Endothelial cell of umbilical vein (primary cell): Measurements from ENCODE around the gene ARID5A. TPM values are rescaled to one million over a fixed set of nuclear protein-coding genes. Genes with fewer than 3 reads are reported as not detected.

Experiments
- BruUV-seq: library from RNA; stranded (reverse); fragments of 400-500 nt; replicated peaks from 2 replicates; lab custom pipeline; 2021; lab: Mats Ljungman, UMichigan
- CTCF ChIA-PET: fragments of 300-600, 350-600 bp; sonication (Branson Sonifier 250); formaldehyde crosslinking; loops from one replicate; lab custom pipeline; 2021; ENCODE audit warnings: antibody characterized with exemption, inconsistent platforms; lab: Charles Lee
- POLR2A ChIA-PET: fragments of 300-600, 350-600 bp; sonication (Branson Sonifier 250); formaldehyde crosslinking; loops from one replicate; lab custom pipeline; 2021; ENCODE audit warnings: antibody characterized with exemption, inconsistent platforms; lab: Charles Lee
- DNase-seq: peaks from one replicate; pipeline ENCODE4 v3.0.0-alpha.2; 2011; ENCODE audit warnings: low read depth, low spot score
- FAIRE-seq: peaks from 2 replicates; lab custom pipeline; 2011; peaks lifted over from hg19 to GRCh38; lab: Jason Lieb, UNC
- H2AFZ ChIP-seq: 2 replicates; pipeline ENCODE4 v1.6.0; 2012; ENCODE audit warnings: low read depth, low read length, control low read depth, inconsistent platforms
- H3K27ac ChIP-seq: 2 replicates; pipeline ENCODE4 v1.5.1; 2011; ENCODE audit warnings: low read depth, mild to moderate bottlenecking, control low read depth, low read length, moderate library complexity; ENCODE audit not compliant: insufficient read depth
- H3K27me3 ChIP-seq, 2 experiments: 2 replicates each; pipeline versions ENCODE4 v1.6.0 to v1.6.1; 2011; ENCODE audit warnings: low read length in 2 of 2, mixed read lengths in 1 of 2; ENCODE audit not compliant: control insufficient read depth in 2 of 2, insufficient read depth in 2 of 2
- H3K36me3 ChIP-seq, 2 experiments: 2 replicates in 1 of 2; 3 replicates in 1 of 2; pipeline ENCODE4 v1.5.1; 2011; ENCODE audit warnings: low read length in 2 of 2, mild to moderate bottlenecking in 1 of 2, moderate library complexity in 1 of 2; ENCODE audit not compliant: control insufficient read depth in 2 of 2, insufficient read depth in 2 of 2; ENCODE audit errors: extremely low read depth in 1 of 2
- H3K4me1 ChIP-seq: 3 replicates; pipeline ENCODE4 v1.5.1; 2011; ENCODE audit warnings: mild to moderate bottlenecking, low read length; ENCODE audit not compliant: control insufficient read depth, insufficient read depth; ENCODE audit errors: extremely low read depth
- H3K4me2 ChIP-seq: 2 replicates; pipeline ENCODE4 v1.6.1; 2011; ENCODE audit warnings: low read length, control low read depth, mixed read lengths; ENCODE audit not compliant: insufficient read depth
- H3K4me3 ChIP-seq, 3 experiments: fragments of 200-600 bp in 1 of 3; sonication (generic), shearing (Covaris generic) in 1 of 3; replicated peaks in 1 of 3; 2 replicates each; pipeline ENCODE4 v1.5.1; 2011 to 2016; ENCODE audit warnings: control low read depth in 3 of 3, low read length in 3 of 3, mild to moderate bottlenecking in 2 of 3, inconsistent platforms in 1 of 3, low read depth in 1 of 3, moderate library complexity in 1 of 3; ENCODE audit not compliant: insufficient read depth in 1 of 3
- H3K79me2 ChIP-seq: 2 replicates; pipeline ENCODE4 v1.6.0; 2012; ENCODE audit warnings: low read length, inconsistent platforms; ENCODE audit not compliant: control insufficient read depth, insufficient read depth
- H3K9ac ChIP-seq: replicated peaks from 2 replicates; pipeline ENCODE3; 2011; ENCODE audit warnings: low read length, control low read depth; ENCODE audit not compliant: insufficient read depth; ENCODE audit errors: extremely low read depth
- H3K9me1 ChIP-seq: replicated peaks from 3 replicates; pipeline ENCODE4 v1.6.0; 2011; ENCODE audit warnings: mild to moderate bottlenecking, low read length; ENCODE audit not compliant: control insufficient read depth, insufficient read depth; ENCODE audit errors: extremely low read depth
- H3K9me3 ChIP-seq: replicated peaks from 2 replicates; pipeline ENCODE4 v1.5.1; 2012; ENCODE audit warnings: low read length, inconsistent platforms; ENCODE audit not compliant: control insufficient read depth, insufficient read depth
- H4K20me1 ChIP-seq: replicated peaks from 2 replicates; pipeline ENCODE3; 2011; ENCODE audit warnings: mild to moderate bottlenecking, low read length; ENCODE audit not compliant: control insufficient read depth, insufficient read depth; ENCODE audit errors: extremely low read depth
- EZH2 ChIP-seq: IDR thresholded peaks from 2 replicates; pipeline ENCODE4 v1.6.1; 2012; ENCODE audit warnings: borderline replicate concordance, low read depth, mild to moderate bottlenecking, moderate library complexity, low read length, inconsistent platforms; ENCODE audit not compliant: severe bottlenecking
- FOS ChIP-seq: IDR thresholded peaks from 2 replicates; pipeline ENCODE4 v1.6.1; 2011; ENCODE audit warnings: mild to moderate bottlenecking, low read length, moderate library complexity, borderline replicate concordance; ENCODE audit not compliant: insufficient read depth
- GATA2 ChIP-seq: IDR thresholded peaks from 2 replicates; pipeline ENCODE4 v1.7.0; 2011; ENCODE audit warnings: low read depth, mild to moderate bottlenecking, moderate library complexity, mixed read lengths, low read length; ENCODE audit not compliant: insufficient read length, insufficient read depth
- JUN ChIP-seq: IDR thresholded peaks from 2 replicates; pipeline ENCODE4 v1.6.1; 2011; ENCODE audit warnings: borderline replicate concordance, low read depth; ENCODE audit not compliant: insufficient read length, insufficient read depth
- MAX ChIP-seq: IDR thresholded peaks from 2 replicates; pipeline ENCODE4 v1.6.1; 2011; ENCODE audit not compliant: insufficient read depth, insufficient read length
- MYC ChIP-seq: IDR thresholded peaks from one replicate; pipeline ENCODE4 v1.6.1; 2011; ENCODE audit warnings: mild to moderate bottlenecking, low read depth, low read length
- POLR2A ChIP-seq: IDR thresholded peaks from 2 replicates; pipeline ENCODE4 v1.6.1; 2012; ENCODE audit warnings: low read depth, mild to moderate bottlenecking, control low read depth, low read length
- POLR2AphosphoS5 ChIP-seq: IDR thresholded peaks from 2 replicates; pipeline ENCODE4 v1.6.1; 2012; ENCODE audit warnings: low read depth, mild to moderate bottlenecking, control low read depth, low read length, moderate library complexity; ENCODE audit not compliant: insufficient read depth
- dilution Hi-C: fragments of 300-500 bp; cut with MboI; formaldehyde crosslinking; loops from one replicate; pipeline ENCODE4 v1.15.0; 2019; ENCODE audit warnings: low sequenced_read_pairs; ENCODE audit not compliant: extremely low pct_ligation_motif_present
- intact Hi-C: fragments of 100-400 bp; cut with micrococcal nuclease; formaldehyde crosslinking; loops from one replicate; pipeline ENCODE4 v1.10.0; 2022
- polyA plus RNA-seq, 4 experiments: library from polyadenylated mRNA; depleted of rRNA in 3 of 4; stranded (reverse) in 3 of 4; unstranded in 1 of 4; fragments of >200 nt; gene quantifications; 2 replicates each; pipeline versions ENCODE4 v1.2.1 to v1.2.3, GENCODE V29; 2011 to 2012; ENCODE audit warnings: missing spikeins in 1 of 4
- total RNA-seq: library from RNA; stranded (reverse); gene quantifications from 2 replicates; pipeline ENCODE4 v1.2.3, GENCODE V29; 2021
- TF ChIP-seq, protein P1 (sequence below), 2 donors: IDR thresholded peaks; 1 replicate in 1 of 2; 2 replicates in 1 of 2; pipeline ENCODE4 v1.5.1; 2011; ENCODE audit warnings: low read length in 2 of 2, mild to moderate bottlenecking in 2 of 2, moderate library complexity in 2 of 2, control low read depth in 1 of 2, inconsistent platforms in 1 of 2, low read depth in 1 of 2; ENCODE audit not compliant: insufficient read depth in 1 of 2; ENCODE audit errors: extremely low read depth in 1 of 2

Gene ARID5A
- total and polyA plus RNA-seq, 2 donors (not counting 3 experiments of a cell fraction or from before 2014, with no cell fraction given): 18.0 to 24.7 TPM

- Histone ChIP-seq H4K20me1 (no peaks in the 10 kb centered on the region), H3K9ac (no peak overlapping the region), H3K79me2 (no peaks in the 10 kb centered on the region), H3K36me3 (no peaks in the 10 kb centered on the region), H3K4me3 (no peak overlapping the region), H3K9me1 (no peaks in the 10 kb centered on the region), H3K27ac (no peak overlapping the region), H3K4me2 (no peak overlapping the region), H3K9me3 (no peaks in the 10 kb centered on the region), H2AFZ (no peak overlapping the region), H3K27me3 (no peaks in the 10 kb centered on the region), H3K4me1 (no peaks in the 10 kb centered on the region)
- no TSS peak for BruUV-seq
- intact Hi-C loops: no loop called here
- TF ChIP-seq MYC: no peak
- TF ChIP-seq MAX: no peak
- no peak for TF ChIP-seq JUN
- no peak for TF ChIP-seq EZH2
- TF ChIP-seq, protein P1, sequence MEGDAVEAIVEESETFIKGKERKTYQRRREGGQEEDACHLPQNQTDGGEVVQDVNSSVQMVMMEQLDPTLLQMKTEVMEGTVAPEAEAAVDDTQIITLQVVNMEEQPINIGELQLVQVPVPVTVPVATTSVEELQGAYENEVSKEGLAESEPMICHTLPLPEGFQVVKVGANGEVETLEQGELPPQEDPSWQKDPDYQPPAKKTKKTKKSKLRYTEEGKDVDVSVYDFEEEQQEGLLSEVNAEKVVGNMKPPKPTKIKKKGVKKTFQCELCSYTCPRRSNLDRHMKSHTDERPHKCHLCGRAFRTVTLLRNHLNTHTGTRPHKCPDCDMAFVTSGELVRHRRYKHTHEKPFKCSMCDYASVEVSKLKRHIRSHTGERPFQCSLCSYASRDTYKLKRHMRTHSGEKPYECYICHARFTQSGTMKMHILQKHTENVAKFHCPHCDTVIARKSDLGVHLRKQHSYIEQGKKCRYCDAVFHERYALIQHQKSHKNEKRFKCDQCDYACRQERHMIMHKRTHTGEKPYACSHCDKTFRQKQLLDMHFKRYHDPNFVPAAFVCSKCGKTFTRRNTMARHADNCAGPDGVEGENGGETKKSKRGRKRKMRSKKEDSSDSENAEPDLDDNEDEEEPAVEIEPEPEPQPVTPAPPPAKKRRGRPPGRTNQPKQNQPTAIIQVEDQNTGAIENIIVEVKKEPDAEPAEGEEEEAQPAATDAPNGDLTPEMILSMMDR (IDR thresholded peaks at IDR 0.05; ENCODE audit: extremely low read depth in 1 of 2, insufficient read depth in 1 of 2, low read depth in 1 of 2, low read length in 2 of 2): no peak
- TF ChIP-seq POLR2AphosphoS5: no peak
- TF ChIP-seq POLR2A: no peak
- TF ChIP-seq FOS: no peak
- TF ChIP-seq GATA2: no peak
- ChIA-PET CTCF (no interaction called here), POLR2A (no interaction called here)
- no peak for FAIRE-seq
- dilution Hi-C loops: no loop called here
- no peak for DNase-seq
Observed at GRCh38 chr2:96587843-96588242, 51.3 kb downstream of the ARID5A start.
